22Rv1 (cell line): ENCODE measurements around the gene PARP16.
"Not testable (repeated sequence)": the region's sequence is repeated elsewhere in the genome, so short reads cannot be mapped to it uniquely, and the experiment has no call there.

Experiments
- CTCF ChIP-seq: fragments of 450-650 bp; IDR thresholded peaks from 2 replicates; pipeline ENCODE4 v1.5.1; 2017; ENCODE audit warnings: mild to moderate bottlenecking
- ZFX ChIP-seq: fragments of 450-650 bp; IDR thresholded peaks from 2 replicates; pipeline ENCODE4 v1.6.1; 2017; ENCODE audit warnings: antibody characterized with exemption, borderline replicate concordance

GRCh38 chr15:65226901-65227300, 59.8 kb downstream of the PARP16 start:
- TF ChIP-seq CTCF, ZFX: not testable (repeated sequence)
